NCI-H446 (cell line): ENCODE data around the gene FAF1.

Source experiments
- DNase-seq, 2 experiments: peaks; one replicate each; lab custom pipeline; 2025; lab: John Stamatoyannopoulos, UW

The FAF1 gene

DNA sequence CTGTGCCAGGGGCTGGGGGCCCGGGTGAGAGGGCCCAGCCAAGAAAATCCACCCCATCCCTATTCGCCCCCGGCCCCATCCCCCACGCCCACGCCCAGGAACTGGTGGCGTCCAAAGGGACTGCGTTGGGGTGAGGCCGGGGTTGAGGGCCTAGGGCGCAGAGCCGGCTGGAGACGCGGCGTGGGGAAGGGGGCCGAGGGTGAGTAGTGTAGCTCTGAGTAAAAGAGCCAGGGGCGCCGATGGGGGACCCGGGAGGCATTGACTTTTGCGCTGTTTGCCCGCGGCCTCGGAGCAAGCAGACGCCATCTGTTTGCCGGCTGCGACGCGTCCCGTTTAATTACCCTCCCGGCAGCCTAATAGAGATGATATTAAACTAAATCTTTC, 533.4 kb downstream of the FAF1 start:
- DNase-seq: no peak

DNA sequence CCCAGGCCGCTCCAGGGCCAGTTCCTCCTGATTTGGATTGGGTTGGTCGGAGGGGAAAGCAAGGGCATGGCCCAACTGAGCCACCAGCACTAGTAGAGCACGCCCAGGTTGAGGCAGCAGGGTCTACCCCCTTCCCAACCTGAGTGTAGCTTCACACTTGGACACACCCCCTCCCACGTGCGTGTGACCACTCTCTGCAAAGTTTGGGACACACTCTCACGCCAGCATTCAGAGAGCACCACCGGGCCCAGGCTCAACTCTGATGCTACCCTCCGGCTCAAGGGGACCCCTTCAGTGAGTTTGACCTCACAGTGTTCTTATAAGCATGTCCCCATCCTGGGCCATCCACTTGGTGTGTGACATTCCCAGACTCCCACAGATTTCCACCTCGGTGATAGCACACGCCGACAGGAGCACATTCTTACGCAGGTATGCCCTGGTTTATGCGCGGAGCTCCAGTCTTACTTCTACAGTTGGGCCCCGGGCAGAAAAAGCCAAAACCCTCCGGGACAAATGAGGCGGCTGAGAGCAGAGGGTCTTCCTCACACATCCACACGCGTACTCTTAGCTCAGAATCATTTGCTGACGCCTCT, 533.9 kb downstream of the FAF1 start:
- no peak for DNase-seq

DNA sequence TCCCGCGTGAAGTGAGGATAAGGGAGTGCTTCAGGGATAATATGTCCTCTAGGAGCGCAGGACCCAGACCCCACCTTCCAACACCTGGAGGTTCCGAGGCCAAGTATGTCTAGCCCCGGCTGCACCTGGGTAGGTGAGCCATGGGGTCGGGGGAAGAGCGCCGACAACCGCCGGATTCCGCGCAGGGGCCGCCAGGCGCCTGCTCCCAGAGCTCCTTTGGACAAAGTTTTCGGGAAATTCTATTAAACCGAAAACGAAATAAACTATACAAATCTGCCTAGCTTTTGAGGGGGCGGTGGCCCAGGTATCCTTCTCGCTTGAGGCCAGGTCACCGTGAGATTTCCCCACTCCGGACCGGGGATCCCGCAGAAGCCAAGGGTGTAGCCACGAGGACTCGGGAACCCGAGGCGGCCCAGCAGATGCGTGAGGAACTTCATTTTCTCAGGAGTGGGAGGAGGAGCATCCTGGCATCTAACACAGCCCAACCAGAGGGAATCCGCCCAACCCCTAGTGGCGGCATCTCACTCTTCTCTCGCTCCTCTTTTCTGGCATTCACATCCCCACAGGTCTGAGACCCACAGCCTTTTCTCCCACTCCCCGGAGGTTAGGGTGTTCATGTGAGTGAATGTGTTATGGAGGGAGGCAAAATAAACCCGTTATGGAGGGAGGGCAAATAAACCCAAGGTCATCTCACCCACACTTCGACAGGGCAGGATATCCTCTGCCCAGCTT, 534.5 kb downstream of the FAF1 start:
- no peak for DNase-seq

DNA sequence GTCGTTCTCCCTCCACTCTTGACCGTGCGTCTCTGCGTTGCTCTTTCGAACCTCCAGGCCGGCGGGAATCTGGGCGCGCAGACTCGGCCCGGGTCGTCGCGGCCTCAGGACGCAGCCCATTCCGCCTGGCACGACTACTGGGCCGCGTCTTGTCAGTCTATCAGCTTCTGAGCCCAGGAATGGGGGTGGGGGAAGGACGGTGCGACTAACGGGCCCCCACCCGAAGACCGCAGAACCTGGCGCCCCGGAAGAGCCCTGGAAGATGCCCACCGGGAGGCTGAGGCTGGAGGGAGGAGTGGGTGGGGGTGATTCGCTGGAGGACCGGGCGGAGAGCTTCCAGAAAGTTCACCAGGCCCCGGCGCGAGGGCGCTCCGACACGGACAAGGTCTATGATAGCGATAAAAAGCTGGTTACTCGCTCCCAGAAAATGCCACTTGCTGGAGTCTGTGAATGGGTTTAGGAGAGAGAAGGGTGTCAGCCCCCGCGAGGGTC, 535.1 kb downstream of the FAF1 start:
- DNase-seq: no peak

DNA sequence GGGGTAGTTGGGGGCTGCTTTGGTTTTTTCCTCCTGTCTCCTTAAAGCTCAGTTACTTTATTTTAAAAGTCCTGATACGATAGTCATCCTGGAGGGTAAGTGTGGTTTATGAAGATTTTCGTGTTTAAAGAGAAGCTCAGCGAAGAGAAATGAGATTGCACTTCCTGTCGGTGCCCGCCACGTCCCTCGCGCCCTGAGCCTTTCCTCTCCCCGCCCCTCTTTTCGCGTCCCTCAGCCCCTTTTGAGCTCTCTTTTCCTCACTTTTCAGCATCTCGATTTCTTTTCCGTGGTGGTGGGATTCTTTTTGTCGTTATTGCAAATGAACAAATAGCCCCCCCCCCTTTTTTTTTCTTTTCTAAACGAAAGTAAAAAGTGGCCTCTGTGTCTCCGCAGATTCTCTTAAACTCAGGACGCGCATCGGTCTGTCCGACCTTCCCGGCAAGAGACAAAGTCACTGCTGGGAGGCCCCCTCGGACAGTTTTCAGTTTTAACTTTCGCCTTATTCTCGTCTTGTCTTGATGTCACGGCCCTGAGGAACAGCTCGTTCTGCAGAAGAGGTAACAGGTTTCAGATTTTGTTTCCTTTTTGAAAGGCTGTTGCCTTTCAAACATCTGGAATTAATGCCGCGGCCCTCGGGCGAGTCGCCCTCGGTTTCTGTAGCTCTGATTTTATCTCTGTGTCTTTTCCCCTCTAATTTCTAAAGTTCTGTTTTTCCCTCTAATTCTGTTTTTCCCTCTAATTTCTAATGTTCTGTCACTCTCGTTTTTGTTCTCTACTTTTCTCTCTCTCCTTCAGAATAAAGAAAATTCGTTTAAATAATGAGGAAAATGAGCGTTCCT, 535.8 kb downstream of the FAF1 start:
- DNase-seq: no peak

DNA sequence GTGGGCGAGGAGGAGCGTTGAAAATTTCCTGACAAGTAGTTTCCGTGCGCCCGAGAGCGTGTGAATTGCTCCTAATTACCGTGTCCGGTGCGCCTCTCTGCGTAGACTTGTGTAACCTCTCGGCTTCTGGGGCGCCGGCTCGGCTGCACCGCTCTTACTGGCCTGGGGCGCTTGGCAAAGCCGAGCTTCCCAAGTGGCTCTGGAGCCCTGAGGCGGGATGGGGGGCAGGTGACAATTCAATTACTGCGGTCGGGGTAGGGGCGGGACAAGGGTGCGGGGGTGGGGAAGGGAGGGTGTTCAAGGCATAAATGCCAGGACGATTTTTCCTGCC, 536.4 kb downstream of the FAF1 start:
- DNase-seq: no peak

DNA sequence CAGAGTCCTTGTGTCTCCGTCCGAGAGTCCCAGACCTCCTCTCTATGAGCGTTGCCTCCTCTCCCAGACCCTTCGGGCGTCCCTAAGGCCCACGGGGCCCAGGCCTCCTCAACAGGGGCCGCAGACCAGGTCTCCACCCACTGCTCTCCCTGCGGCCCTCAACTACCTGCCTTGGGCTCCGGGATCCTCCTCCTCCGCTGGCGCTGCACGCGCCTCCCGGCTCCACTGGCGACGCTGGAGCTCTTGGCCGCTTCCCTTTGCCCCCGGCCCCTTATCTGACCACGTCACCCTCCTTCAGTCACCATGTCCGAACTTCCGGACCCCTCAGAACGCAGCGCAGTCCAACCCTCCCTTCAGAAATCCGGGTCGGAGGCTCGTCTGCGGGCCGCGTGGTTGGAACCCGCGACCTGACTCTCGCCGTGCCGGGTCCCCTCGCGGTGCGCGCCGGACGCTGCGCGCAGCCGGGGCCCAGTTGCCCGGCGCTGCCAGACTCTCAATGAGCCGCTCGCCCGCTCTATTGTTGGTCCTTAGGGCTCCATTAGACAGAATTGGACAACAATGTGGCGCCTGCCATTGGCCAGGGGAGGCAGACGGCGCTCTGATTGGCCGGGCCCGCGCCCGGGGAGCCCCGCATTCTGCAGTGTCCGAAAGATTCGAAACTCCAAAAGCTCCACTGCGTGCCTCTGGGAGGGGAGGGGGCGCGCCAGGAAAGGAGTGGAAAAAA, 537.0 kb downstream of the FAF1 start, which contains the start of gene DMRTA2:
Gene DMRTA2 (minus strand): TSS at position 498 of the 724 bp plus-strand sequence. CDS start 1,907 bp downstream, outside the sequence.
- DNase-seq: no peak

DNA sequence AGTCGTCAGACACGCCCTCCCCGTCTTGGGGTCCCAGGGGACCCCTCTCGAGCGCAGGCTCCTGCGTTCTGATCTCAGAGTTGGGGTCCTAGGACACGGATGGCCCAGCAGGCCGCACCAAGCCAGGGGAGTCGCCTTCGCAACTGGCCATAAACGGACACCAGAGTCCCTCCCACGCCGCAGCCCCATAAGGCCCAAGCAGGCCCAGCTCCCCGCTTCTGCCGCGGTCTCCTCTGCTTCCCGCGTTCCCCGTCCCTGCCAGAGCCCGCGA, 537.5 kb downstream of the FAF1 start:
- no peak for DNase-seq

DNA sequence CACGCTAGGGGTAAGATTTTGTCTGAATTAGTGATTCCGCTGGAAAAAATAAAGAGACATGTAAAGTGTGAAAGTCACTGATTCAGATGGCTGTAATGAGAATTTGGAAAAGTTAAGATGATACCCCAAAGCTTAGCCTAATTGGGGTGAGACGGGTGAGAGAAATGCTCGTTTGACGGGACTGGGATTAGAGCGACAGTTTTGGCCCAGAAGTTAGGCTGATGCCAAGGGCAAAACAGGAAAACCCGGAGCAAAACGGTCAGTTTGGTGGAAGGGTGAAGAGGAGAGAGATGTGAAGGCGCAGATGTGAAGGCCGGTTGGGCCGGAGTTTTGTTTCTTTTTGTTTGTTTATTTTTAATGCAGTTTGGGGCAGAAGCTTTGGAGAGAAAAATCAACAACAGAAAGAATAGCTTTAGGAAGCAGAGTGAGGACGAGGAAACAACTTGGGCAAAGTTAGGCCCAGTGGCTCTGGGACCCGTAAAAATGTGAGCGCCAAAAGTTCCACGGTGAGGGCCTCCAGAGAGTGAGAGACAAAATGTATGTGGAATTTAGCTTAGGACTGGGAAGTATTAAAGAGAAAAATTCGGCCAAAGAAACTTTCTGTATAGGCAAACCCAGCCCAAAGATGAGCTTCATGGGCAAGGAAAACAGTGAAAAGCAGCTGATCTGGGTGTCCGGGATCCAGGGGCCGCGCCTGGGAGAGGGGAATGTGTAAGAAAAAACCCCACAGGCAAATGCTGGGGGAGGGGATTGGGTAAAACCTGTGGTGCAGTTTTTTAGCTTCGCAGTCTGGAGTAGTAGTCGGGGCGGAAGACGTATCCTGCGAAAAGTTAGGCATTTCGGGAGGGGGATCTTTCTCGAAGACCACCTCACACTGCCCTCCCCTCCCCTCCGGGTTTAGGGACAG, 538.0 kb downstream of the FAF1 start:
- DNase-seq: no peak

DNA sequence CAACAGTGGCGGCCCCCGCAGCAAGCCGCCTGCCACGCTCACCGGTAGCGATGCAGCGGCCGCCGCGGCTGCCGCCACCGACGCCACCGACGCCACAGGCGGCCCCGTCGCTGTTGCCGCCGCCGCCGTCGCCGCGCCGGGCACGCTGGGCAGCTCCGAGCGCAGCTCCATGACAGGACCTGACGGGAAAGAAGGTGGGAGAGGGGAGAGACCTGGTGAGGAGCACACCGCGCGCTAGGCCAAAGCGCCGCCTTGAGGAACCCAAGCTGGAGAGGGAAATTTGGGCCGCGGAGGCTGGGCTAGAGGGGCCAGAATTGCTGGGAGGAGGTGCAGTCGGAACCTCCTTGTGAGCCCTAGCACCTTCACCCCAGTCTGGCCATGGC, 538.7 kb downstream of the FAF1 start:
- DNase-seq: no peak

DNA sequence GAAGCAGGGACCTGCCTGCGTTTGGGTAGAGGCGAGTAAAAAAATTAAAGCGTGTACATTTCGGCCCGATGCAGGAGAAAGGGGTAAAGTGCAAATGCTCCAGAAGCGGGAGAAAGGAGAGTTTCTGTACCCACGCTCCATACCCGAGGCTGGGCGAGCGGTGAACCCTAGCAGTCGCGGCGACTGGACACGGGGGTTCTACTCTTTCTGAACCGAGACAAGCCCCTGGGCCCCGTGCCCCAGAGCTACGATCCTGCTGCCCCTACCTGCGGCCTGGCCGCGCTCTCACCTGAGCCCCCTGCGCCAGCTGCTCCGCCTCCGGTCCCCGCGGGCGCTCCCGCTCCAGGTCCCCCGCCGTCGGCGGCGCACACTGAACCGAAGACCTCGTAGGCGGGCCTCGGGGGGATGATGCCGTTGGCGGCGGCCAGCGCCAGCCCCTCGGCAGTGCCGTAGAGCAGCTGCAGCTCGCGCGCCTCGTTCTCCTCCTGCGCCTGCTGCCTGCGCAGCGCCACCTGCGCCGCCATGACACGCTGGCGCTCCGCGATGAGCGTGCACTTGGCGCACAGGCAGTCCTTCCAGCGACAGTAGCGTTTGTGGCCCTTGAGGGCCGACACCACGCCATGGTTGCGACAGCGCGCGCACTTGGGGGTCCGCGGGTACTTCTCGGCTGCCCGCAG, 539.2 kb downstream of the FAF1 start:
- DNase-seq: no peak

DNA sequence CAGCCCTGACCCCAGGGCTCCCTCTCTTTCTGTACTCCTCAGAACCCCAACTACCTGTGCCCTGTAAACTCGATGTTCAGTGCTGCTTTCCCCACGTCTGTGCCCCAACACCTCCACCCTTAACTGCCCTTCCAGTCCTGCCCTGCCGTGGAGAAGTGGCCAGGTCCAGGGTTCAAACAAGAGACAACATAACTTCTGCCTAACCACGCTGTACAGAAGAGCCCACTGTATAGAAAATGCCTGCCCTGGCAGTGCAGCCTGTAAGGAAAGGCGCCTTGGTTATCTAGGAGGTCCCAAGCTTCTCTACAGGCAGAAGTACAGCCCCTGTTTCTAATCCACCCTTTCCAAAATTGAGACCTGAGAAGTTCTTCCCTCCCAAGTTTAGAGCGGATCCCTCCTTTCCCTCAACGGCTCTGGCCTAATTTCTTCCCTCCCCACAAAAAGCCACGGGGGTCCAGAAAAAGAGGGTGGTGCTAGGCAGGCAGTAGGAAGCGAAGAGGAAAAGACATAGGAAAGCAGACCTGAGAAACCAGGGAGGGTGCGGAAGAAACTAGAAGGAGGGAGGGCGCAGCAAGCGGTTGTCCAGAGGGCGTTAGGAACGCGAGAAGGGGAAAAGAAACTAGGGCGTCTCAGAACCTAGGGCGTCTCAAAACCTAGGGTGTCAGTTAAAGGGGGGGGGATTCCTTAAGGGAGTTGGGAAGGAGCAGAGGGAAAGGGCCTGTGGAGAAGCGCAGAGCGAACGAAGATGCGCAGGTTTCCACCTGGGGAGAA, 540.0 kb downstream of the FAF1 start:
- no peak for DNase-seq

DNA sequence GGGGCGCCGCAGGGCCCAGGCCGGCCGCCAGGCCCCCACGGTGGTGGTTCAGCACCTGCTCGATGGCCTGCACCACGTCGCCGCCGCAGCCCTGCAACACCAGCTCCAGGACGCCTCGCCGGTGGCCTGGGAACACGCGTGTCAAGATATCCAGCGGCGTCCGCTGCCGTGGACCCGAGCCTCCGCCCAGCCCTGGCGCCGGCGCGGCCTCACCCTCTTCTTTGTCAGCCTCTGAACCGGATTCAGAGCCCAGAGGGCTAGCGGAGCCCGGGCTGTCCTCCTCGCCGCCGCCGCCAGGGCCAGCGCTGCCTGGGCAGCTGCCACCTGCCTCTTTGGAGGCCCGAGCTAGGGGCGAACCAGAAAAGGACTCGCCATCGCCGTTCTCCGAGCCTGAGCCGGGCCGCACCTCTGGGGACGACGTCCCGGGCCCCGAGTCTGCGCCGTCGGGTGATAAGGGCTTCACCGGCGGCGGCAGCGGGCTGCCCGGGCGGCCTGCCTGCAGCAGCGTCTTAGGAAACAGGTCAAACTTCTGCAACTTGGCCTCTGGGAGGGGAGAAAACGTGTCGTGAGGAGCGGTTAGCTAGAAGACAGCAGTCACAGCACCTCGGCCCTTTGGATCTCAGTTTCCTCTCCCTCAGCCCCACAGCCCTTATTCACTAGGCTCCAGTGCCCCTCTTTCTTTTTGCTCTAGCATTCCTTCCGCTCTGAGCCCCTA, 540.7 kb downstream of the FAF1 start:
- no peak for DNase-seq

DNA sequence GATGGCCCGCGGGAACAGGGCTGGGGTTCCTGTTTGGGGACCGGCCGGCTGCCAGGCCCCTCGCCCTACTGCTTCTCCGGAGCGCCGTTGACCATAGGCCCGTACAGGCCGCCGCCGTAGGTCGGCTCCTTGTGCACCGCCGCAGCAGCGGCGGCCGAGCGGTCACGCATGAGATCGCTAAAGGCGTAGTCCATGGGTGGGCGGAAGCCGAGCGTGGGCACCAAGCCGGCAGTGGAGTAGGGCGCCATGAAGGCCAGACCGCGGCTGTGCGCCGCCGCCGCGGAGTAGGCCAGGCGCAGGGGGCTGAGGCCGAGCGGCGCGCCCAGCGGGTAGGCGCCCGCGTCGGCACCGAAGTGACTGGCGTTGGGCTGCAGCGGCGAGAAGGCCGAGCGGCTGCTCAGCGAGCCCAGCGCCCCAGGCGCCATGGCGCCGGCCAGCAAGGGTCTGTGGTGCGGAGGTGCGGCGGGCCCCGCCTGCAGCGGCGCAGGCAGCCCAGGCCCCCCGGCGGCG, 541.4 kb downstream of the FAF1 start:
- no peak for DNase-seq

DNA sequence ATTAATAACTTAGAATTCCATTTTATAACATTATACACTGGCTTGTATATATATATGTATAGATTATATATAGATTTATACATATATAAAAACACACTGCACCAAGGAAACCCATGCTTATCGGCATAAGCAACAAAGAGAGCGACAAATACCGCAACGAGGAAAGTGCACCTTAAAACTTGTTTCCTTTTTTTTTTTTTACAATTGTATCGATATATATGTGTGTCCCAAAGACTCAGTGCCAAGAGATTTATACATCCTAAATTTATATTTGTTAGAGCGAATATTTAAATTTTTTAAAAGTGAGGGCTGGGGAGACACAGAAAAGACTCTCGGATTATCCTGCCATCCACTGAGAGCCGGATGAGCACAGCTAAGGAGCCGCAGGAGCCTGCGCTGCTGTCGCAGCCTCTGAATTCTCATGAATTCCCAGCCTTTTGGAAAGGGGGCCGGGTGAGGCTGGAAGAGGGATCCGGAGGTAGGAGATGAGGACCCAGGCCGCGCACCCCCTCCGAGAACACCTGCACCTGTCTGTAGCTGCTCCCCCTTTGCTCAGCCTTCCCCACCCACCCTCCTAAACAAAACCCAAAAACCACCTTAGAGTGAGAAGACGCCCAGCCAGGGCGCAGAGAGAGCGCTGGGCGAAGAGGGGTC, 542.0 kb downstream of the FAF1 start:
- DNase-seq: no peak

DNA sequence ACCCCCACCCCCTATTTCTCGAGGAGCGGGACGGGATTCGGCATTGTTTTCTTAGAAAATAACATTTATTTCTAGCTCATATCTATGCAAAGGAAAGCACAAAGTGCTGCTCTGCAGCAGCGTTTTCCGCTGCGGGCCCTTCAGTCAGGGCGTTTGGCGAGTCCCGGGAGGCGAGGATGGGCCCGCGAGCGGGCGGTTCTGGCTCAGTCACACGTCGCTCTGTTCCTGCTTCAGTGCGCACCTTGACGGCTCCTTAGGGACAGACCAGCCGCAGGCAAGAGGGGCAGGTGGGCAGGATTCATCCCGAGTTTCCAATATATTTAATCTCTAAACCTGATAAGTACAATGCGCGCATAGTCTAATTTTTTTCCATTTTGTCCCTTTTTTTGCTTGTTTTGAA, 542.6 kb downstream of the FAF1 start:
- no peak for DNase-seq

DNA sequence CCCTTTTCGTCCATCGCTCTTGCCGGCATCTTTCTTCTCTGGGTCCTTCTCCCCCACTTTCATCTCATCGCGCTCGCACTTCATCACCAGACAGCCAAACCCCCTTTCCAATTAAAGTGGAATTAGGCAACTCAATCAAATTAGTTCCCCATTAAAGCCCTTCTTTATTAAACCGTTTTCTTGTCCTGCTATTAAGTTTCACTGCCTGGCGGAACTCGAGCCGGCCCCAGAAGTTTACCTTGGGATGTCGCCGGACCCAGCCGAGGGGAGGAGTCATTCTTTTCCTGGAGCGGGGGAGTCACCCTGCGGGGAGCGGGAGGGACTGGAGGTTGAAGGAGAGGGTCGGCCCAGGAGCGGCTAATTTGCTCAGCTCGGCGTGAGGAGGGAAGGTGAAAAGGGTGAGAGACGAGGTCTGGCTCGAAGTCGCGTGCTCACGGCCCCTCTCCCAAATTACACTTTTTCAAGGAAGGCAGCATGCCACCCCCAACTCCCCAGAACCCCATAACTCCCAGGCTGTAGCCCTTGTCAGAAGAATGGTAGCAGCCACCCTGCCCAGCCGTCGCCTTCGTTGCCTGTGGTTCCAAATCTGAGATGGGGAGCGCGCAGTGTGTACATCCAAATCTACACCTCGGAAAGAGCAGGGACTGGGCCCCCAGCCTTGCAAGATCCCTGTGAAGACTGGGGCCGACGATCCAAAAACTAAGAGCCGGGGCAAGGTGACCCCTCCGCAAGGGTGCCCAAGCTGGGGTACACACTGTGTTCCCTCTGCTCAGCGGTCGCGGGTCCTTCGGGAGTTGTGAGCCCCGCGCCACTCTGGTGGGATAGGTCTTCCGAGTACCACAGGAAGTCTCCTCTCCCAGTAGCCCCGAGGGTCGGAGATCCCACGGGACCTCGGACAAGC, 543.3 kb downstream of the FAF1 start:
- no peak for DNase-seq

DNA sequence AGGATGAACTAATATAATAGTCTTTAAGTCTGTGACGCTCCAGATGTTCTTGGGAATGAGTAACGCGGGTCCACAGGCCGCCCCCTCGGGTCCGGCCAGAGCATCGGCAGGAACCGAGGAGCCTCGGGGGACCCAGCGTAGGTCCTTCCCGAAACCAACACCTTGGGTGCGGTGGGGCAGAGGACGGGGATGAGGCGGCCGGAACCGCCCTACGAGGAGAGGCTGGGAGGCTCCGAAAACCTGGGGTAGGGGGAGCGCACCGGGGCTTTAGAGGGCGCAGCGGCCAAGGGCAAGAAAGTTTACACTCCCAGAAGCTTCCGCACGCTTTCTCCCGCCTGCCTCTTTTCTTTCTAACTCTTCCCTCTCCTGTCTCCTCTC, 543.9 kb downstream of the FAF1 start:
- DNase-seq: no peak
